Trophoblast cell (in vitro differentiated cells and primary cell): ENCODE measurements around the gene CTDSP2.

Experiments
- DNase-seq, 2 donors: peaks; one replicate each; pipeline ENCODE4 v3.0.0-alpha.2; 2016
- H2AFZ ChIP-seq: 2 replicates; pipeline ENCODE4 v1.6.1; 2013; ENCODE audit warnings: low read length, moderate library complexity, mild to moderate bottlenecking; ENCODE audit not compliant: insufficient read depth, poor library complexity
- H2AK5ac ChIP-seq: 2 replicates; pipeline ENCODE4 v1.6.1; 2013; ENCODE audit warnings: mild to moderate bottlenecking, low read length
- H2BK120ac ChIP-seq: 2 replicates; pipeline ENCODE4 v1.6.1; 2013; ENCODE audit warnings: low read length, mild to moderate bottlenecking, moderate library complexity; ENCODE audit not compliant: insufficient read depth, poor library complexity
- H2BK12ac ChIP-seq: 2 replicates; pipeline ENCODE4 v1.6.1; 2013; ENCODE audit warnings: mild to moderate bottlenecking, low read length, moderate library complexity
- H2BK5ac ChIP-seq: 2 replicates; pipeline ENCODE4 v1.6.1; 2013; ENCODE audit warnings: low read length, low read depth, moderate library complexity, mild to moderate bottlenecking; ENCODE audit not compliant: poor library complexity
- H3K14ac ChIP-seq: 2 replicates; pipeline ENCODE4 v1.6.1; 2013; ENCODE audit warnings: mild to moderate bottlenecking, low read length
- H3K18ac ChIP-seq: 2 replicates; pipeline ENCODE4 v1.6.1; 2013; ENCODE audit warnings: mild to moderate bottlenecking, low read length
- H3K23ac ChIP-seq: 2 replicates; pipeline ENCODE4 v1.6.1; 2013; ENCODE audit warnings: low read length
- H3K27ac ChIP-seq: 2 replicates; pipeline ENCODE4 v1.5.1; 2013; ENCODE audit warnings: low read depth, mild to moderate bottlenecking, inconsistent platforms, low read length, moderate library complexity
- H3K27me3 ChIP-seq: 2 replicates; pipeline ENCODE4 v1.6.1; 2013; ENCODE audit warnings: inconsistent platforms, mild to moderate bottlenecking, low read length, moderate library complexity; ENCODE audit not compliant: insufficient read depth
- H3K36me3 ChIP-seq, 2 experiments: 1 replicate in 1 of 2; 2 replicates in 1 of 2; pipeline ENCODE4 v1.6.1; 2013; ENCODE audit warnings: low read length in 2 of 2, mild to moderate bottlenecking in 2 of 2, moderate library complexity in 1 of 2; ENCODE audit not compliant: insufficient read depth in 2 of 2, control insufficient read depth in 1 of 2
- H3K4ac ChIP-seq: 2 replicates; pipeline ENCODE4 v1.6.1; 2013; ENCODE audit warnings: low read depth, mild to moderate bottlenecking, low read length, moderate library complexity
- H3K4me1 ChIP-seq, 2 experiments: 1 replicate in 1 of 2; 2 replicates in 1 of 2; pipeline ENCODE4 v1.6.1; 2013; ENCODE audit warnings: low read length in 2 of 2, mild to moderate bottlenecking in 2 of 2, moderate library complexity in 1 of 2; ENCODE audit not compliant: insufficient read depth in 2 of 2, control insufficient read depth in 1 of 2
- H3K4me2 ChIP-seq: 2 replicates; pipeline ENCODE4 v1.6.1; 2013; ENCODE audit warnings: inconsistent platforms, mild to moderate bottlenecking, low read length, moderate library complexity
- H3K4me3 ChIP-seq: 2 replicates; pipeline ENCODE4 v1.5.1; 2013; ENCODE audit warnings: mild to moderate bottlenecking, low read depth, low read length, inconsistent platforms
- H3K79me1 ChIP-seq: one replicate; pipeline ENCODE4 v1.6.1; 2013; ENCODE audit warnings: low read length
- H3K79me2 ChIP-seq: 2 replicates; pipeline ENCODE4 v1.6.1; 2013; ENCODE audit warnings: low read length, mild to moderate bottlenecking; ENCODE audit not compliant: control insufficient read depth, insufficient read depth, poor library complexity
- H3K9ac ChIP-seq: 2 replicates; pipeline ENCODE4 v1.6.1; 2013; ENCODE audit warnings: mild to moderate bottlenecking, low read length
- H3K9me3 ChIP-seq: 2 replicates; pipeline ENCODE4 v1.6.1; 2013; ENCODE audit warnings: low read depth, mild to moderate bottlenecking, control low read depth, inconsistent platforms, low read length; ENCODE audit not compliant: insufficient read depth
- H4K12ac ChIP-seq: 2 replicates; pipeline ENCODE4 v1.6.1; 2013; ENCODE audit warnings: low read depth, mild to moderate bottlenecking, low read length, moderate library complexity
- H4K8ac ChIP-seq: 2 replicates; pipeline ENCODE4 v1.6.1; 2013; ENCODE audit warnings: low read depth, mild to moderate bottlenecking, low read length, moderate library complexity
- H4K91ac ChIP-seq: one replicate; pipeline ENCODE4 v1.6.1; 2013; ENCODE audit warnings: low read depth, mild to moderate bottlenecking, low read length, moderate library complexity
- WGBS: extraction: QIAGEN DNeasy Blood & Tissue Kit; methylation state at CpG from one replicate; pipeline ENCODE4 v1.1.7; 2013; ENCODE audit warnings: missing lambda C conversion rate; ENCODE audit not compliant: insufficient read length, insufficient coverage; ENCODE audit errors: extremely low coverage; 5-methylcytosine and 5-hydroxymethylcytosine counted together

Gene CTDSP2

DNA sequence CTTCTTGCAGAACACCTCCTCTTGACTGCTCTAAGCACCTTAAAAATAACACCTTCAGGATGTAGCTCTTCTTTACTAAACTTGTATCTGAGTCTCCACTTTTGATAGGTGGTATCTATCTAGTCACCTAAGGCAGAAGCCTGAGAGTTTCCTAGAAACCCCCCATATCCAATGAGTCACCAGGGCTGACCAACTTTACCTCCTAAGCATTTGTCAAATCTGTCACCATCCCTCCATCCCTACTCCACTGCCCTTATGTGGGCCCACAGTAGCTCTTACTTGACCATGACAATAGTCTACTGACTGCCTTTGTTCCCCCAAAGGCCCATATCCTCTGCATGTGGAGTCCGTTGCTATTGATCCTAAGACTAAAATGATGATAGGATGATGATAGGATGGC lies 43.9 kb downstream of the CTDSP2 start:
- no CpG with 5 or more reads among the region's 1 CpG for WGBS
- Histone ChIP-seq H4K8ac (no peak overlapping the region), H3K9ac (no peak overlapping the region), H3K27ac (no peak overlapping the region), H3K23ac (no peak overlapping the region), H3K4ac (no peak overlapping the region), H3K79me1 (no peaks in the 10 kb centered on the region), H3K18ac (no peak overlapping the region), H3K36me3 (peaks cover 0 to 9% of the 10 kb centered on the region in 2 experiments), H3K4me2 (no peak overlapping the region), H3K4me1 (no peaks in the 10 kb centered on the region), H4K91ac (no peak overlapping the region), H2BK5ac (no peak overlapping the region), H3K4me3 (no peak overlapping the region), H3K27me3 (no peaks in the 10 kb centered on the region), H4K12ac (no peak overlapping the region), H2AK5ac (no peak overlapping the region), H3K9me3 (no peaks in the 10 kb centered on the region), H3K14ac (no peak overlapping the region), H2BK120ac (no peak overlapping the region), H2AFZ (no peak overlapping the region), H2BK12ac (no peak overlapping the region), H3K79me2 (no peaks in the 10 kb centered on the region)
- DNase-seq, result no peak

GRCh38 chr12:57800965-57801364 lies 45.6 kb downstream of the CTDSP2 start:
- no CpG with 5 or more reads among the region's 3 CpGs for WGBS
- H2AK5ac ChIP-seq, result no peak overlapping the region
- no peak overlapping the region for H3K4ac ChIP-seq

DNA sequence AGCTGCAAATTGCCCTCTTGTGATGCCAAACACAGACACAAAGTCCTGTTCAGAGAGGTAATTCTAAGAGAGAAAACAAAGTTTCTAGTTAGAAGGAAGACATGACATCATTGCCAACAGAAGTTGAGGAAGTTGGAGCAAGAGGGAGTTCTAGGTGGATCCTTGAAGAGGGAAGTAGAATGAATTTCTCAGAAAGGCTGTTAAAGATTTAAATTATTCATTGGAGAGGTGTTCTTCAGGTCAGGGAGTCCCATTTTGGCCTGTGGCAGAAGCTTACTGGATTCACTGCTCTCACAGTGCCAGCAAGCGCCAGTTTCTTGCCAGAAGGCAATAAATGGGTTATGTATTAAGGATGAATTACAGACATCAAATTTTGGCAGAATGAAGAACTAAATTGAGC lies 48.6 kb downstream of the CTDSP2 start:
- Histone ChIP-seq H3K23ac (no peak overlapping the region), H3K4me3 (no peak overlapping the region), H3K27ac (no peak overlapping the region), H3K9me3 (no peaks in the 10 kb centered on the region), H3K4ac (no peak overlapping the region), H2AFZ (no peak overlapping the region), H3K9ac (no peak overlapping the region), H3K14ac (no peak overlapping the region), H3K36me3 (peaks cover 10 to 23% of the 10 kb centered on the region in 2 experiments), H3K18ac (no peak overlapping the region), H2AK5ac (no peak overlapping the region), H2BK5ac (no peak overlapping the region), H3K27me3 (no peaks in the 10 kb centered on the region), H3K79me1 (no peaks in the 10 kb centered on the region), H3K79me2 (no peaks in the 10 kb centered on the region), H4K91ac (no peak overlapping the region), H3K4me1 (no peaks in the 10 kb centered on the region), H4K8ac (no peak overlapping the region), H2BK120ac (no peak overlapping the region), H4K12ac (no peak overlapping the region), H2BK12ac (no peak overlapping the region), H3K4me2 (no peak overlapping the region)
- DNase-seq, result no peak
- WGBS, result no CpG with 5 or more reads among the region's 1 CpG

More at GRCh38 chr12:57800965-57801364, 45.6 kb downstream of the CTDSP2 start:
- peaks cover 4 to 12% of the 10 kb centered on the region in 2 experiments for H3K36me3 ChIP-seq
- H4K91ac ChIP-seq, result no peak overlapping the region
- no peak overlapping the region for H3K14ac ChIP-seq
- H3K9me3 ChIP-seq, result no peaks in the 10 kb centered on the region
- H3K18ac ChIP-seq, result no peak overlapping the region
- no peak for DNase-seq
- H3K4me3 ChIP-seq, result no peak overlapping the region
- H2BK5ac ChIP-seq, result no peak overlapping the region
- H2AFZ ChIP-seq, result no peak overlapping the region
- no peaks in the 10 kb centered on the region for H3K27me3 ChIP-seq
- H3K27ac ChIP-seq, result no peak overlapping the region
- H3K79me1 ChIP-seq, result no peaks in the 10 kb centered on the region
- H3K23ac ChIP-seq, result no peak overlapping the region
- no peak overlapping the region for H4K8ac ChIP-seq
- no peaks in the 10 kb centered on the region for H3K4me1 ChIP-seq
- H3K79me2 ChIP-seq, result no peaks in the 10 kb centered on the region
- H3K4me2 ChIP-seq, result no peak overlapping the region
- no peak overlapping the region for H4K12ac ChIP-seq
- H2BK12ac ChIP-seq, result no peak overlapping the region
- no peak overlapping the region for H2BK120ac ChIP-seq
- H3K9ac ChIP-seq, result no peak overlapping the region

DNA sequence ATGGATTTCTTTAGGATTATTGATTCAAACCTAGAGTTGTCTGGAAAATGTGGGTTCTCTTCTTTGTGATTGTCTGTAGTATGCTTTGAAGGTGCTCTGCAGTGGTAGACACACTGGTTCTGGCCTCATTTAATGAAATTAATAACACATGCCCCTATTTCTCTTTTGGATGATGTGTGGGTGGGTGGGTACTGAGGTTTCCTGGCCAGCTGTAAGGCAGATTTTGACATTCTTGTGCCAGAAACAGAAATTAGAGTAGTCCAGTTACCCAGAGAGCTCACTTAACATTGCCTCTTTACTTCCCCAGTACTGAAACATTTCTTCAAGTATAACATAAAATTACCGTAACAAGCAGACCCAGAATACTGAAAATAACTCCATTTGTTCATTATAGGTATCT lies 49.5 kb downstream of the CTDSP2 start:
- Histone ChIP-seq H2AFZ (no peak overlapping the region), H3K4me1 (no peaks in the 10 kb centered on the region), H3K79me1 (no peaks in the 10 kb centered on the region), H2AK5ac (no peak overlapping the region), H3K14ac (no peak overlapping the region), H3K4me3 (no peak overlapping the region), H2BK5ac (no peak overlapping the region), H3K4me2 (no peak overlapping the region), H3K4ac (no peak overlapping the region), H3K36me3 (peaks cover 15 to 27% of the 10 kb centered on the region in 2 experiments), H4K12ac (no peak overlapping the region), H2BK12ac (no peak overlapping the region), H3K27ac (no peak overlapping the region), H2BK120ac (no peak overlapping the region), H4K91ac (no peak overlapping the region), H3K9me3 (no peaks in the 10 kb centered on the region), H3K18ac (no peak overlapping the region), H3K79me2 (no peaks in the 10 kb centered on the region), H4K8ac (no peak overlapping the region), H3K23ac (no peak overlapping the region), H3K27me3 (no peaks in the 10 kb centered on the region), H3K9ac (no peak overlapping the region)
- WGBS, result no CpG with 5 or more reads among the region's 1 CpG
- no peak for DNase-seq
